Measurements from ENCODE around the gene CDH24. TPM values are rescaled to one million over a fixed set of nuclear protein-coding genes. Genes with fewer than 3 reads are reported as not detected.

CDH24 gene, protein sequence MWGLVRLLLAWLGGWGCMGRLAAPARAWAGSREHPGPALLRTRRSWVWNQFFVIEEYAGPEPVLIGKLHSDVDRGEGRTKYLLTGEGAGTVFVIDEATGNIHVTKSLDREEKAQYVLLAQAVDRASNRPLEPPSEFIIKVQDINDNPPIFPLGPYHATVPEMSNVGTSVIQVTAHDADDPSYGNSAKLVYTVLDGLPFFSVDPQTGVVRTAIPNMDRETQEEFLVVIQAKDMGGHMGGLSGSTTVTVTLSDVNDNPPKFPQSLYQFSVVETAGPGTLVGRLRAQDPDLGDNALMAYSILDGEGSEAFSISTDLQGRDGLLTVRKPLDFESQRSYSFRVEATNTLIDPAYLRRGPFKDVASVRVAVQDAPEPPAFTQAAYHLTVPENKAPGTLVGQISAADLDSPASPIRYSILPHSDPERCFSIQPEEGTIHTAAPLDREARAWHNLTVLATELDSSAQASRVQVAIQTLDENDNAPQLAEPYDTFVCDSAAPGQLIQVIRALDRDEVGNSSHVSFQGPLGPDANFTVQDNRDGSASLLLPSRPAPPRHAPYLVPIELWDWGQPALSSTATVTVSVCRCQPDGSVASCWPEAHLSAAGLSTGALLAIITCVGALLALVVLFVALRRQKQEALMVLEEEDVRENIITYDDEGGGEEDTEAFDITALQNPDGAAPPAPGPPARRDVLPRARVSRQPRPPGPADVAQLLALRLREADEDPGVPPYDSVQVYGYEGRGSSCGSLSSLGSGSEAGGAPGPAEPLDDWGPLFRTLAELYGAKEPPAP
- total RNA-seq (2022; extraction: Qiagen RNA extraction; ENCODE audit: low read depth), result 3.4 to 6.1 TPM (median 4.9 TPM) in 5 replicates

DNA sequence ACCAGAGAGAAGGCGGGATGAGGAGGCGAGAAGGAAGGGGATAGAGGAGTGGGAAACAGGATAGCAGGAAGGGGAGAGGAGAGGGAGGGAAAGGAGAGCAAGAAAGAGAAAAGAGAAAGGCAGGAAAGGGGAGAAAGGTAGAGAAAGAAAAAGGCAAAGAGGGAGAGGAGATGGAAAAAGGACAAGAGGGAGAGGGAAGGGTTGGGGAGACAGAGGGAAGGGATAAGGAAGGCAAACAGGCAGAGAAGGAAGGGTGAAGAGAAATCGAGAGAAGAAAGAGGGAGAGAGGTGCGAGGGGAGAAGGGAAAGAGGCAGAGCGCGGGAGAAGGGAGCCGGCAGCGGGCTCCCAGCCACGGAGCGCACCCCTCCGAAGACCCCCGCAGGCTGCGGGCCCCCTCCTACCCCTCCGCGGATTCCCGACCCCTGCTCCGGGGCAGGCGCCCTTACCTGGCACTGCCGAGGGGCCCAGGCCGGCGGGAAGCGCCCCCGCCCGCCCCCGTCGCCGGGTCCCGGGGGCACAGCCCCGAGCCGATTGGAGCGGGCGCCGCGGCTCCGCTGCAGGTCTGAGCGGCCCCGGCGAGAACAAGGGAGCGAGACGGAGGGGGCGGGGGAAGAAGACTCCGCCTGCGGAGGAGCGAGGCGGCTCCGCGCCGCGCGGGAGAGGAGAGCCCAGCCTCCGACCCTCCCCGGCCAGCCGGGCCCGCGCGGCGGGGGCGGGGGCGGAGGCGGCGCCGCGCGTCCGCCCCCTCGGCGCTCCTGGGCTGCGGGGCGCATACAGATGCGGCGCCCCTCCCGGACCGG, at the start of gene CDH24:
Gene CDH24 (minus strand): TSS at position 565 of the 801 bp plus-strand sequence. CDS start 1,787 bp downstream, outside the sequence.

DNA sequence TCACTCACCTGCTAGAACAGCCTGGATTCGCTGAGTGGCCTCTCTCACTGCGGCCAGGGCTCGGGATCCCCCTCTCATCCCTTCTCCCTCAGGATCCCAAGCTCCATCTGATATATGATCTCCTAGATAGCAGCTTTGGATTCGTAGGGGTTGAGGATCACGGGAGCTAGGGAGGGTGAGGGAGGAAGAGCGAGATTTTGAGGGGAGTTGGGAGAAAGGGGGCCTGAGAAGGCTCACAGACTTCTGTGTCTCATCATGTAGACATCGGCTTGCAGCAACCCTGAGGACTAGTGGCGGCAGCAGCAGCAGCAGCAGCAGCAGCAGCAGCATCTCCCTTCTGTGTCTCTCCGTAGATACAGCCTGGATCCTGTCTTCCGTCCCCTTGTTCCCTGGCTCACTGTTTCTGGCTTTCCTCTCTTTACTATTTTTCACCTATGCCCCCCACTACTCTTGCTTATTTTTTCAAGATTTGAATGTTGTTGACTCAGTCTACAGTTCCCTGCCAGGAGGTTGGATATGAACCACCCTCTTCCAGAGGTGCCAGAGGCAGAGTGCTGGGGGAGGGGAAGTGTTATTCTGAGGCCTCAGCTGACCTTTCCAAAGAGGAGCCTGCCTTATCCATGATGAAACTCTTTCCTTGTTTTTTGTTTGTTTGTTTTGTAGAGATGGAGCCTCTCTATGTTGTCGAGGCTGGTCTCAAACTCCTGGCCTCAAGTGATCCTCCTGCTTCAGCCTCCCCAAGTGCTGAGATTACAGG, 47.4 kb upstream of the CDH24 start, which contains the start of gene CIROP:
Gene CIROP (minus strand): TSS at position 399 of the 757 bp plus-strand sequence. CDS start 69 bp downstream, at position 330.

DNA sequence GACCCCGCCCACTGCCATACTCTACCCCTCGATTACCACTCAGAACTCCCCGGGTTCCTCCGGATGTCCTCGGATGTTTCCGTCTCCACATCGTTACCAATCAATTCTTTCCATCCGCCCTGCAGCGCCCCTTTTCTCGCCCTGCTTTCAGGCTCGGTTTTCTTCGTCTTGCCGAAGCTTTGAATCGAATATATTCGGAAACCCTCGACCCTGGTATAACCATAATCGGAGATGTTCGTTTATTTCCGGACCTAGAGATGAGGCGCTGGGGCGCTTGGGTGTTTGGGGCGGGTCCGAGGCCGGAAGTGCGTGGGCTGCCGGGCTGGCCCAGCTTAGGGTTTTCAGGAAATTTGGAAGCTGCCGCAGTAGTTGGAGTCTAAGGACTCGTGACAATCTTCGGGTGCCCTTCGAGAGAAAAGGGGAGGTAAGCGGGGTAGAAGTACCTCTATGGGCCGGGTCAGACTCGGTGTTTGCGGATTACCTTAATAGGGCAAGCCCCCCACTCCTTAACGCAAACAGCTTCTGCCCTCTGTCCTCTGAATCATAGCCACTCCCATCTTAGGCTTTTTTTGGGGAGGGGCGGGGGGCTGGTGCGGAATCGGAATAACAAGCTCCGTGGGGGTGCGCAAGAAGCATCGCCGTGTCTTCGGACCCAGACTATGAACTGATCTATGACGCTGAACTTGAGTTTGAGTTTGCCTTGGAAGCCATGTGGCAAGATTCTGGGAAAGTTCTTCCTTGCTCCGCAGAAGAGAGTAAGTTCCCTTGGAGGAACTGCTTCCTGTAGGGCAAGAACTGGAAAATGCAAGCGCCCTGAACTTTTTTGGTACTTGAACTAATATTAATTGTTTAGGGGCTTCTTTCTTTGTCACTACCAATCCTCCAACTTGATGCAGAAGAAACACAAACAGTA, 38.1 kb upstream of the CDH24 start, which contains the start of gene C14orf119:
Gene C14orf119 (plus strand): TSS at position 310 of the 913 bp plus-strand sequence. CDS start 2,154 bp downstream, outside the sequence.

DNA sequence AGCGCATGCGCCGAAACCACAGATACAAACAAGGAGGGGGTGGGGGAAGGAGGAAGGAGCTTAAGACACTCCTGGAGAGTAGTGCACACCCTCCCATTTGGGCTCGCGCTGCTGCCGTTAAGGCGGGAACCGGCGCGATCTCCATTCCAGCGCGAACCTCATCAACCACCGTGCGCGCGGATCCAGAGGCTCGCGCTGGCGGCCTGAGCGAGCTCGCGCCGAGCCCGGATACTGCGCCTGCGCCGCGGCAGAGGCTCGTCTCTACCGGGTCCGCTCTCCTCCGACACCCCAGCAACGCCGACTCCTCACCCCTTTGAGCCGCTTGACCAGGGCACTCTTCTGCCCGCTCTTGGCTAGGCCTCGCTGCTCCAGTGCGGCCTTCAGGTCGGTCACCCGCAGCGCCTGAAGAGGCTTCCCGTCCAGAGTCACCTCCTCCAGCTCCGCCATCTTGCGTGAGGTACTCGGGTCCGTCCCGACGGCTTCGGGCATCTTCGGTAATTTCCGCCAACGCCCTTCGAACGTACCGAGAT, 37.4 kb upstream of the CDH24 start, which contains the start of gene ACIN1:
Gene ACIN1 (minus strand): TSS at position 471 of the 530 bp plus-strand sequence. CDS start 24 bp downstream, at position 447.

DNA sequence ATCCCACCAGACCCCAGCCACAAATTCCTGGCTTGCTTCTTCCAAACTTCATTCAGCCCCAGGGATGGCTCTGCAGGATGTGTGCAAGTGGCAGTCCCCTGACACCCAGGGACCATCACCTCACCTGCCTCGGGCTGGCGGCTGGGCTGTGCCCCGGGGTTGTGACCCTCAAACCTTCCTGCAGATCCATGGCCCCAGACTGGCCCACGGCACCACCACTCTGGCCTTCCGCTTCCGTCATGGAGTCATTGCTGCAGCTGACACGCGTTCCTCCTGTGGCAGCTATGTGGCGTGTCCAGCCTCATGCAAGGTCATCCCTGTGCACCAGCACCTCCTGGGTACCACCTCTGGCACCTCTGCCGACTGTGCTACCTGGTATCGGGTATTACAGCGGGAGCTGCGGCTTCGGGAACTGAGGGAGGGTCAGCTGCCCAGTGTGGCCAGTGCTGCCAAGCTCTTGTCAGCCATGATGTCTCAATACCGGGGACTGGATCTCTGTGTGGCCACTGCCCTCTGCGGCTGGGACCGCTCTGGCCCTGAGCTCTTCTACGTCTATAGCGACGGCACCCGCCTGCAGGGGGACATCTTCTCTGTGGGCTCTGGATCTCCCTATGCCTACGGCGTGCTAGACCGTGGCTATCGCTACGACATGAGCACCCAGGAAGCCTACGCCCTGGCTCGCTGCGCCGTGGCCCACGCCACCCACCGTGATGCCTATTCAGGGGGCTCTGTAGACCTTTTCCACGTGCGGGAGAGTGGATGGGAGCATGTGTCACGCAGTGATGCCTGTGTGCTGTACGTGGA, 15.0 kb downstream of the CDH24 start, which contains the start of gene PSMB11:
Gene PSMB11 (plus strand): TSS at position 51 of the 804 bp plus-strand sequence. CDS start 14 bp downstream, at position 65.

DNA sequence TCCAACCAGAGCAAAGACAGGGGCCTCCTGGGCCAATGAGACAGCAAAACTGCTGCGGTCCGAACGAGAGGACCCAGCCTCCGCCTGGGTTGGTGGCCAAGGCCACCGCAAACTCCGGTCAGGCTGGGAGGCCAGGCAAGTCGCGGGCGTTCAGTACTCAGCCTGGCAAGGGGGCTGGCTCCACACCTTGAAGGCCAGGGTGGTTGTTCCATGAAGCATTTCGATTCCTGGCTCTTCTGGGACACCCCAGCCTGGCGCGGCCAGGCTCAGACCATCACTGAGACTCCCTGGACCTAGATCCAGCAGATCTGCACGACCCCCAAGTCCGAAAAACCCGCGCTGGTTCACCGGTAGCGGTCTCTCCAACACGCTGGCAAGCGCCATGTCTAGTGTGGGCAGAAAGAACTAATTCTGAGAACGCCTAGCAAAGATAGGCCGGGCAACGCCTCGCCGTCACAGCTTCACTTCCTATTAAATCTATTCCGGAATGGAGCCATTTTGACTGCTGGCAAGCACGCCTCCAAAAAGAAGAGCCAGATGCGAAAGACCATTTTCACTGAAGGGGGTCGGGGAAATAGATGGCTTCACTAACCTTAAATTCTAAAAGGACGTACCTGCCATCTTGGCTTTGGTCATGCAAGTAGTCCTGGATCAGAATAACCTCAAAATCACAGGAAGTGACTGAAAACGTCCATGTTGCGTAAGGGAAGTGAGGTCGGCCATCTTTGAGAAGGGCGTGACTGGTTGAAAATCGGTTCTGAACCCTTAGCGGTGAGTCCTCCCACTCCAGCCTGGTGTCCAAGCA, 22.6 kb downstream of the CDH24 start, which contains the start of gene PSMB5:
Gene PSMB5 (minus strand): TSS at position 403 of the 805 bp plus-strand sequence. CDS start 19 bp downstream, at position 384.

DNA sequence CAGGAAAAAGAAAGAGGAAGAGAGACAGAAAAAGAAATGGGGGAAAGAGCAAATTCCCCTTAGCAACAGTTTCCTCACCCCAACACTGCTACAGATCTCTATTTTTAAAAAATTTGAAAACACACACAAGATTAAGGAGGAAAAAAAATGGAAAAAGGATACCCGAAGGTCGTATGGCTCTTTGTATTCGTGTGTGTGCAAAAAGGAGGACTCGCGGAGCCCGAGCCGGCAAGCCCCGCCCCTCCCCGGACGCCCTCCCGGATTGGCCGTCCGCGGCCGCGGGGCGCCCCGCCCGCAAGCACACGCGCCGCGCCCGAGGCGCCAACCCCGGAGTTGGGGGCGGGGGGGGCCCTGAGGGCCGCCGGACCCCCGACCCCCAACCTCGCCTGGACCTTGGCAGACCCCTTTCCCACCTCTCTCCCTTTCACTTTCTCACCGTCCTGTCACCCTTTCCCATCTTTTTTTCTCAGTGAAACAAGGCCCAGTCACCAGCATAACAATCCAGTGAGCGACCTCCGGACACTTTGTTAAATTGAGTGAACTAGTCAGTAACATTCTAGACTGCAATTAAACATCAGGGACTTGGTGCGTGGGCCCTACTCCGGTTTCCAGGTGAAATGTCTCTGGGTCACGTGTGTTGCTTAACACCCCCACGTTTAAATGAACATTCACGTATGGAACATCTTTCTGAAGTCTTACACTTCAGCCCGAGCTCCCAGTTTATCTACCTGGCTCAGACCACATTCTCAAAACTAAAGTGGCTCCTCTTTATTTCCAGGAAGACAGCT, 47.2 kb downstream of the CDH24 start, which contains the start of gene C14orf93:
Gene C14orf93 (minus strand): TSS at position 205 of the 788 bp plus-strand sequence. CDS start 11,120 bp downstream, outside the sequence.

Other genes with a start within 250 kb of the CDH24 start
- gene SLC7A7, start 242.1 kb downstream of the CDH24 start, total RNA-seq (2022; extraction: Qiagen RNA extraction; ENCODE audit: low read depth), result 9.8 to 19.1 TPM (median 12.0 TPM) in 5 replicates
- 135 to 197 TPM (median 194 TPM) in 5 replicates for gene MRPL52, start 227.6 kb downstream of the CDH24 start, total RNA-seq (2022; extraction: Qiagen RNA extraction; ENCODE audit: low read depth)
- 0.52 to 1.3 TPM (median 0.75 TPM) in 5 replicates for gene MMP14, start 220.9 kb downstream of the CDH24 start, total RNA-seq (2022; extraction: Qiagen RNA extraction; ENCODE audit: low read depth)
- 74.7 to 82.6 TPM (median 81.9 TPM) in 5 replicates for gene LRP10, start 185.8 kb downstream of the CDH24 start, total RNA-seq (2022; extraction: Qiagen RNA extraction; ENCODE audit: low read depth)
- gene REM2, start 174.3 kb downstream of the CDH24 start, total RNA-seq (2022; extraction: Qiagen RNA extraction; ENCODE audit: low read depth), result 0.29 to 0.46 TPM (median 0.39 TPM) in 5 replicates
- gene RBM23, start 138.4 kb downstream of the CDH24 start, total RNA-seq (2022; extraction: Qiagen RNA extraction; ENCODE audit: low read depth), result 63.1 to 66.7 TPM (median 65.4 TPM) in 5 replicates
- gene PRMT5, start 128.1 kb downstream of the CDH24 start, total RNA-seq (2022; extraction: Qiagen RNA extraction; ENCODE audit: low read depth), result 109 to 127 TPM (median 119 TPM) in 5 replicates
- gene HAUS4, start 100.4 kb downstream of the CDH24 start, total RNA-seq (2022; extraction: Qiagen RNA extraction; ENCODE audit: low read depth), result 34.8 to 39.4 TPM (median 36.3 TPM) in 5 replicates
- gene AJUBA, start 75.0 kb downstream of the CDH24 start, total RNA-seq (2022; extraction: Qiagen RNA extraction; ENCODE audit: low read depth), result 36.4 to 45.2 TPM (median 40.3 TPM) in 5 replicates
- gene C14orf93, start 47.4 kb downstream of the CDH24 start, total RNA-seq (2022; extraction: Qiagen RNA extraction; ENCODE audit: low read depth), result 3.0 to 4.1 TPM (median 3.3 TPM) in 5 replicates
- 296 to 345 TPM (median 321 TPM) in 5 replicates for gene PSMB5, start 22.6 kb downstream of the CDH24 start, total RNA-seq (2022; extraction: Qiagen RNA extraction; ENCODE audit: low read depth)
- not detected in 5 replicates for gene PSMB11, start 15.3 kb downstream of the CDH24 start, total RNA-seq (2022; extraction: Qiagen RNA extraction; ENCODE audit: low read depth)
- gene ACIN1, start 37.6 kb upstream of the CDH24 start, total RNA-seq (2022; extraction: Qiagen RNA extraction; ENCODE audit: low read depth), result 109 to 121 TPM (median 111 TPM) in 5 replicates
- 77.8 to 107 TPM (median 105 TPM) in 5 replicates for gene C14orf119, start 38.0 kb upstream of the CDH24 start, total RNA-seq (2022; extraction: Qiagen RNA extraction; ENCODE audit: low read depth)
- not detected in 5 replicates for gene CIROP, start 47.5 kb upstream of the CDH24 start, total RNA-seq (2022; extraction: Qiagen RNA extraction; ENCODE audit: low read depth)
- gene CEBPE, start 61.7 kb upstream of the CDH24 start, total RNA-seq (2022; extraction: Qiagen RNA extraction; ENCODE audit: low read depth), result 0.05 to 0.06 TPM in 2 of 5 replicates, not detected in the others
- 0.25 to 0.69 TPM (median 0.34 TPM) in 5 replicates for gene SLC7A8, start 126.1 kb upstream of the CDH24 start, total RNA-seq (2022; extraction: Qiagen RNA extraction; ENCODE audit: low read depth)
- not detected in 5 replicates for gene RNF212B, start 180.4 kb upstream of the CDH24 start, total RNA-seq (2022; extraction: Qiagen RNA extraction; ENCODE audit: low read depth)
- gene HOMEZ, start 228.6 kb upstream of the CDH24 start, total RNA-seq (2022; extraction: Qiagen RNA extraction; ENCODE audit: low read depth), result 6.6 to 9.4 TPM (median 8.4 TPM) in 5 replicates
- 3.3 to 5.4 TPM (median 4.4 TPM) in 5 replicates for gene PPP1R3E, start 245.3 kb upstream of the CDH24 start, total RNA-seq (2022; extraction: Qiagen RNA extraction; ENCODE audit: low read depth)
- 19.4 to 23.1 TPM (median 21.3 TPM) in 5 replicates for gene BCL2L2, start 249.3 kb upstream of the CDH24 start, total RNA-seq (2022; extraction: Qiagen RNA extraction; ENCODE audit: low read depth)

Data from A549 treated with DMSO at 1 μM for 4 hours (cell line).